Ishikawa (cell line): ENCODE data around the gene PTRHD1.

Experiments used
- CEBPB ChIP-seq: IDR thresholded peaks from 2 replicates; pipeline ENCODE4 v1.6.1; 2012
- CREB1 ChIP-seq: IDR thresholded peaks from 2 replicates; pipeline ENCODE4 v1.6.1; 2012; ENCODE audit warnings: low read depth
- EGR1 ChIP-seq: IDR thresholded peaks from 2 replicates; pipeline ENCODE4 v1.6.1; 2012
- EP300 ChIP-seq: IDR thresholded peaks from 2 replicates; pipeline ENCODE4 v1.6.1; 2012; ENCODE audit warnings: borderline replicate concordance
- FOXM1 ChIP-seq: IDR thresholded peaks from 2 replicates; pipeline ENCODE4 v1.6.1; 2012; ENCODE audit warnings: low read depth, borderline replicate concordance
- MAX ChIP-seq: IDR thresholded peaks from 2 replicates; pipeline ENCODE4 v1.6.1; 2012
- NFIC ChIP-seq: IDR thresholded peaks from 2 replicates; pipeline ENCODE4 v1.6.1; 2012
- RAD21 ChIP-seq: IDR thresholded peaks from 2 replicates; pipeline ENCODE4 v1.6.1; 2012; ENCODE audit warnings: low read depth
- REST ChIP-seq: IDR thresholded peaks from 2 replicates; pipeline ENCODE4 v1.6.1; 2012; ENCODE audit warnings: low read depth, mild to moderate bottlenecking
- TAF1 ChIP-seq: IDR thresholded peaks from 2 replicates; pipeline ENCODE4 v1.6.1; 2012; ENCODE audit warnings: low read depth, mild to moderate bottlenecking
- TCF12 ChIP-seq: IDR thresholded peaks from 2 replicates; pipeline ENCODE4 v1.6.1; 2012; ENCODE audit warnings: low read depth
- TEAD4 ChIP-seq: IDR thresholded peaks from 2 replicates; pipeline ENCODE4 v1.6.1; 2012
- USF1 ChIP-seq: IDR thresholded peaks from 2 replicates; pipeline ENCODE4 v1.6.1; 2012
- YY1 ChIP-seq: IDR thresholded peaks from 2 replicates; pipeline ENCODE4 v1.6.1; 2012; ENCODE audit warnings: low read depth
- ZBTB7A ChIP-seq: IDR thresholded peaks from 2 replicates; pipeline ENCODE4 v1.6.1; 2012; ENCODE audit warnings: low read depth

PTRHD1 gene

GRCh38 chr2:24793761-24794435, 707 bp upstream of the PTRHD1 start:
- no peak for TF ChIP-seq MAX
- TF ChIP-seq TCF12, result no peak
- TF ChIP-seq EP300, result no peak
- no peak for TF ChIP-seq TAF1
- TF ChIP-seq REST, result no peak
- no peak for TF ChIP-seq TEAD4
- TF ChIP-seq YY1, result no peak
- no peak for TF ChIP-seq ZBTB7A
- TF ChIP-seq CEBPB, result no peak
- TF ChIP-seq NFIC, result no peak
- TF ChIP-seq RAD21, result no peak
- TF ChIP-seq FOXM1, result no peak
- no peak for TF ChIP-seq CREB1
- no peak for TF ChIP-seq USF1
- no peak for TF ChIP-seq EGR1

- TF ChIP-seq REST, result no peak
- TF ChIP-seq YY1, result no peak
- TF ChIP-seq TCF12, result no peak
- no peak for TF ChIP-seq TAF1
- no peak for TF ChIP-seq MAX
- TF ChIP-seq EGR1, result no peak
- TF ChIP-seq FOXM1, result no peak
- TF ChIP-seq EP300, result no peak; the same call in 1 of the 2 replicates
- TF ChIP-seq TEAD4, result no peak
- TF ChIP-seq ZBTB7A, result no peak
- no peak for TF ChIP-seq CEBPB
- no peak for TF ChIP-seq USF1
- TF ChIP-seq RAD21, result no peak
- no peak for TF ChIP-seq NFIC
- no peak for TF ChIP-seq CREB1
These were observed 683 bp downstream of the PTRHD1 start for GRCh38 chr2:24792542-24792873.

- TF ChIP-seq CREB1 (no peak), TAF1 (no peak), EP300 (no peak), FOXM1 (no peak), EGR1 (no peak), TCF12 (no peak)
These were observed 1.7 kb downstream of the PTRHD1 start for GRCh38 chr2:24791452-24791851.

- no peak for TF ChIP-seq TEAD4
- TF ChIP-seq EGR1, result no peak
- TF ChIP-seq MAX, result no peak
- no peak for TF ChIP-seq REST
- TF ChIP-seq ZBTB7A, result no peak
- no peak for TF ChIP-seq FOXM1
- TF ChIP-seq RAD21, result no peak
These were observed 4.4 kb downstream of the PTRHD1 start for GRCh38 chr2:24788816-24789215.

- no peak for TF ChIP-seq EGR1
- TF ChIP-seq EP300, result no peak
- TF ChIP-seq REST, result no peak
- TF ChIP-seq YY1, result no peak
- TF ChIP-seq CREB1, result no peak
- TF ChIP-seq MAX, result no peak
- no peak for TF ChIP-seq TAF1
- TF ChIP-seq USF1, result no peak
- no peak for TF ChIP-seq CEBPB
- no peak for TF ChIP-seq TEAD4
These were observed 5.7 kb downstream of the PTRHD1 start for GRCh38 chr2:24787532-24787931.
